ENCODE data around the gene RBBP4.
"Not testable (repeated sequence)": the region's sequence is repeated elsewhere in the genome, so short reads cannot be mapped to it uniquely, and the experiment has no call there.

RBBP4 gene
- total RNA-seq: 180 to 186 reads per million in 2 experiments

GRCh38 chr1:32650752-32651460 lies at the start of gene RBBP4:
TSS of gene RBBP4 (plus strand) at chr1:32651208. CDS start at chr1:32651307, 99 bp downstream.
- peak; percentile 95 for DNase-seq (ENCODE audit: low read depth)

DNA sequence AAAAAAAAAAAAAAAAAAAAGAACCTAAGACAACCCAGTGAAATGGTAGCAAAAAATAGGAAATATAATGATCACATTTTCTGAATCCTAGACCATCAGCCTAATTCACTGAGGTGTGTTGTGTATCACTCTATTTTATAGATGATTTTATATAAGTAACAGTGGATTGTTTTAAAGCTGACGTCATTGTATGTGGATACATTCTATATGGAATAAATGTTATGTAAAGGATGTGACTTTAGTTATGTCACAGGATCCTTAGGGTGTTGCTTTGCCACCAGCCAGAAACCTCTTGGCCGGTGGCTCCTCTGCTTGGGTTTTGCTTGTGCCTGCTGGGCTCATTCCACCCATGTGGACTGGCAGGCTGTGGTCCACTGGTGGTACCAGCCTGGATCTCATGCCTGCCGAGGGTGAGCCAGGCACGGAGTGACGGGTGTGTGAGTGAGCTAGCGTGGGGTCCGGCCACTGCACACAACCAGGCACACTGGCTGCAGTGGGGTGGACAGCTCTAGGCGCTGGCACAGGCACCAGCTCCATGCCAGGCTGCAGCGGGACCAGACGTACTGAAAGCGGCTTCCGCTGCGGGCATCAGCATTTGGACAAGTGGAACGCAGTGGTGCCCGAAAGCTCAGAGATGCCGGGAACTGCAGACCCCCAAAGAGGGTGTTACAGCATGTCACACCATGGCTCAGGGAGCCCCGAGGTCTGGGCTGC lies 45.1 kb upstream of the RBBP4 start:
- DNase-seq (ENCODE audit: low read depth): no peak

DNA sequence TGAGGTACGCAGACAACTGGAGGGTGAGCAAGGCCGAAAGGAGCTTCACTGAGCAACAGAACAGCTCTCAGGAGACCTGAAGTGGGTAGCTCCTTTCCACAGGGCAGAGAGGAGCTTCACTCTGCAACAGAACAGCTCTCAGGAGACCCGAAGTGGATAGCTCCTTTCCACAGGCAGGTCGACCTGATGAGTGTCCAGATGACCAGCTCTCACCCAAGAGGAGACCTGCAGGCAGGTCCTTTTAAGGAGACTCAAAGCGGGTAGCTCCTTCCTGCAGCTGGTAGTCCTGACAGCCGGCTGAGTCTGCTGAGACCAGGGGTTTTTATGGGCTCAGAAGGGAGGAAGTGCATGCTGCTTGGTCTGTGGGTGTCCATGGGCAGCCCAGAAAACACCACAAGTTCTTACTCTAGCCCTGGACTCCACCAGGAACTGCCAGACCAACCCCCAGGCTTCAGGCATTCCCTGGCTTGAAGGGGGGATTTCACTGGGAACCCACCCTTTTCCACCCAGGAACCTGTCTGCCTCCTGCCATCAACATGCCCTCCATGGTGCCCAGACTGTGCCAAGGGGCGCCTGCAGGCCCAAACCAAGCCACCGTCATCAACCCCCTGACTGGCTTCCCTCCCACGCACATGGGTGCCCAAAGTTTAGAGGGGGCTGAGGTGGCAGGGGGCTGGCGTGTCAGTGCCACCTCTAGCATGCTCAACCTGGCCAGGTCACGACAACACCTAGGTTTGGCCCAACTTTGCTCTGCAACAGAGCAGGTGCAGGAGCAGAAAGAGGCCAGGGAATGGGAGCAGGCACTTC lies 44.2 kb upstream of the RBBP4 start:
- no peak for DNase-seq (ENCODE audit: low read depth)

DNA sequence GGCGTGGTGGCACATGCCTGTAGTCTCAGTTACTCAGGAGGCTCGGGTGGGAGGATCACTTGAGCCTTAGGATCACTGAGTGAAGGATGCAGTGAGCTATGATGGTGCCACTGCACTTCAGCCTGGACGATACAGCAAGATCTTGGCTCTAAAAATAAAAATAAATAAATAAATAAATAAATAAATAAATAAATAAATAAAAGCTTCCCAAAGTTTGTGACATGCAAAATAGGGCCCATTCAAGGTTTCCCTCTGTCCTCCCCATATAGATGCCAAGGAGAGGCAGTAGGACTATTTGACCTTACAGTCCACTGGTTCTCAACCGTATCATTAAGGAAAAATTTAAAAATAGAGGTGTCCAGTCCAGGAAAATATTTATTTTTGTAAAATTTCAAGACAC lies 41.8 kb upstream of the RBBP4 start:
- no peak for DNase-seq (ENCODE audit: low read depth)

GRCh38 chr1:32611859-32612188 lies 39.2 kb upstream of the RBBP4 start:
- no peak for DNase-seq (ENCODE audit: low read depth)

GRCh38 chr1:32612189-32612881 lies 38.7 kb upstream of the RBBP4 start:
- peak; percentile 17 for DNase-seq (ENCODE audit: low read depth)

- no peak for DNase-seq (ENCODE audit: low read depth)
Observed at GRCh38 chr1:32613472-32613871, 37.5 kb upstream of the RBBP4 start.

DNA sequence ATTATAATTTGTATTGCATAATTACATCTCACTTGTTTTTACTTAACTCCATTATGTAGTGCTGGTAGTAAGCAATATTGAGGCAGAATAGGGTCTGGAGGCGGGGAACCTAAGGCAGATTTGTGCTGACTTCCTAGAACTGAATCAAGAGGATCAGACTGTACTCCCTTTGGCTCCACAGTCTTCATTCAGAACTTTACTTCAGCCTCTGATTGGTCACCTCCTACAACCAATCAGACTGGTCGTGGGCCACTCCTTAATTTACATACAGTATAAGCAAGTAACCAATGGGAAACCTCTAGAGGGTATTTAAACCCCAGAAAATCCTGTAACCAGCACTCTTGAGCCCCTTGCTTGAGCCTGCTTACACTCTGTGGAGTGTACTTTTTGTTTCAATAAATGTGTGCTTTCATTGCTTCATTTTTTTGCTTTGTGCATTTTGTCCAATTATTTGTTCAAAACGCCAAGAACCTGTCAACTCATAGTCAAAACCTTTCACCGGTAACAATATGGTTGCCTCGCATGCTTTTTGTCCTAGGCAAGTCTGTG lies 32.3 kb upstream of the RBBP4 start:
- no peak for DNase-seq (ENCODE audit: low read depth)

DNA sequence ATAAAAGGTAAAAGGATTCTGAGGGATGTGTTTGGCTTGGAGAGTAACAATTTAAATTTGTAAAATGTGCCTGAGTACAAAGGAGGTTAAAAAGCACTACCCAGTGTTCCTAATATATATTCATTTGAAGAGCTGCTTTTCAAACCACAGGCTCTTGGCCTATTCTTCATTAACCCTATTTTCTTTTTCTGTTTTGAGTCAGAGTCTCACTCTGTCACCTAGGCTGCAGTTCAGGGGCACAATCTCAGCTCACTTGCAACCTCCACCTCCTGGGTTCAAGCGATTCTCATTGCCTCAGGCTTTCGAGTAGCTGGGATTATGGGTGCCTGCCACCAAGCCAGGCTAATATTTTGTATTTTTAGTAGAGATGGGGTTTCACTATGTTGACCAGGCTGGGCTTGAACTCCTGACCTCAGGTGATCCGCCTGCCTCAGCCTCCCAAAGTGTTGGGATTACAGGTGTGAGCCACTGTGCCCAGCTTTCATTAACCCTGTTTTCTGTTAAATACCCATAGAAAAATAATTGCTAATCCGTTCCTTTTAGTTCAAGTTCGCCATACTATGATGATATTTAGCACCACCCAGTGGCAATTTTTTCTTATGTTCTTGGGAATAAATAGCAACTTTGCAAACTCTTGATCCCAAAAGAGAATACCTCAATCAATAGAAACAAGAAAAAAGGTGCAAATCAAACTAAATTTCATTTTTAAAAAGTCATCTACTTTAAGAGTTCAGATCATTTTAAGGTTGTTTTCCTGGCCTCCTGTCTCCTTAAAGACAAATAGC lies 31.1 kb upstream of the RBBP4 start:
- no peak for DNase-seq (ENCODE audit: low read depth)

GRCh38 chr1:32622205-32622604 lies 28.8 kb upstream of the RBBP4 start:
- no peak for DNase-seq (ENCODE audit: low read depth)

GRCh38 chr1:32622806-32623681 lies 28.0 kb upstream of the RBBP4 start:
- DNase-seq (ENCODE audit: low read depth): no peak

- DNase-seq (ENCODE audit: low read depth): no peak
Observed at GRCh38 chr1:32623775-32624174, 27.2 kb upstream of the RBBP4 start.

DNA sequence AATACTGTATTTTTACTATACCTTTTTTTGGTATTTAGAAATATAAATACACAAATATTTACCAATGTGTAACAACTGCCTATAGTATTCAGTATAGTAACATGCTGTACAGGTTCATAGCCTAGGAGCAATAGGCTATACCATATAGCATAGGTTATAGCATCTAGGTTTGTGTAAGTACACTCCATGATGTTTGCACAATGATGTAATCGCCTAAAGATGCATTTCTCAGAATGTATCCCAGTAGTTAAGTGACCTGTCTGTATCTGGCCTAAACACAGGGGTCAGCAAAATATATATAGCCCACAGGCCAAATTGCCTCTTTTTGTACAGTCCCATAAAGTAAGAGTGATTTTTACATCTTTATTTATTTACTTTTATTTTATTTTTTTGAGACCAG lies 24.8 kb upstream of the RBBP4 start:
- DNase-seq (ENCODE audit: low read depth): no peak

DNA sequence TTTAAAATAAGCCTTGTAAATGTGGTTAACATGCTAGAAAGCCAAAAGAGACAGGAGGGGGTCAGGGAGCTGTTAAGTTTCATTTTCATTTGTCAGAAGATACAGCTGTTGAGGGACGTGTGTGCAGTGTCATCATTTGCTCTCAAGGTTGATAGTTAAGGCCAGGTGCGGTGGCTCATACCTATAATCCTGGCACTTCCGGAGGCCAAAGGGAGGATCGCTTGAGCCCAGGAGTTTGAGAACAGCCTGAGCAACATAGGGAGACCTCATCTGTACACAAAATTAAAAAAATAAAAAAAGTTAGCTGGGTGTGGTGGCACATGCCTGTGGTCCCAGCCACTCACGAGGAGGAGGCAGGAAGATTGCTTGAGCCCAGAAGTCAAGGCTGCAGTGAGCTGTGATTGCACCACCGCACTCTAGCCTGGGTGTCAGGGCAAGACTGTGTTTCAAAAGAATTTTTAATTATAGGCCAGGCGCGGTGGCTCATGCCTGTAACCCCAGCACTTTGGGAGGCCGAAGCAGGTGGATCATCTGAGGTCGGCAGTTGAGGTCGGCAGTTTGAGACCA lies 23.3 kb upstream of the RBBP4 start:
- no peak for DNase-seq (ENCODE audit: low read depth)

DNA sequence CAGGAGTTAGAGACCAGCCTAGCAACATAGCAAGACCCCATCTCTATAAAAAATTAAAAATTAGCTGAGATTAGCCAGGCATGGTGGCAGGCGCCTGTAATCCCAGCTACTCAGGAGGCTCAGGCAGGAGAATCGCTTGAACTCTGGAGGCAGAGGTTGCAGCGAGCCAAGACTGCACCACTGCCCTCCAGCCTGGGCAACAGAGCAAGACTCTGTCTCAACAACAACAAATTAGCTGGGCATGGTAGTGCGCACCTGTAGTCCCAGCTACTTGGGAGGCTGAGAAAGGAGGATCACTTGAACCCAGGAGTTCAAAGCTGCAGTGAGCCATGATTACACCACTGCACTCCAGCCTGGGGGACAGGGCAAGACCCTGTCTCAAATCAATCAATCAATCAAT lies 20.8 kb upstream of the RBBP4 start:
- DNase-seq (ENCODE audit: low read depth): not testable (repeated sequence)

DNA sequence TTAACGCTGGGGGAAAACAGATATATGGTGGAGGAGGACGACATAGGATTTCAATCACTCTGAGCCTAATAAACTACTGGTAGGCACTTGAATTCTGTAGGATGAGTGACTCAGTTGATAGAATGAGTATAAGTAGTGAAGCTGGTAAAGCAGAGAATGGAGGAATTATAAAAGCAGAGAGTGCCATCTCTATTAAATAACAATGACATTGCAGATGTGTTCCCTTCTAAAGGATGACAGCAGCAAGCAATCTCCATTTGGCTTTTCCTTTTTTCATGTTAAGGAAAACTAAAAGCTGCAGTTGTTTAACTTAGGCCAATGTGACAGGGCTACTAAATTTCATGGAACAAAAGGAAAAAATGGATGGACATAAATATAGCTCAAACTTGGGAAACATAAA lies 18.2 kb upstream of the RBBP4 start:
- no peak for DNase-seq (ENCODE audit: low read depth)

DNA sequence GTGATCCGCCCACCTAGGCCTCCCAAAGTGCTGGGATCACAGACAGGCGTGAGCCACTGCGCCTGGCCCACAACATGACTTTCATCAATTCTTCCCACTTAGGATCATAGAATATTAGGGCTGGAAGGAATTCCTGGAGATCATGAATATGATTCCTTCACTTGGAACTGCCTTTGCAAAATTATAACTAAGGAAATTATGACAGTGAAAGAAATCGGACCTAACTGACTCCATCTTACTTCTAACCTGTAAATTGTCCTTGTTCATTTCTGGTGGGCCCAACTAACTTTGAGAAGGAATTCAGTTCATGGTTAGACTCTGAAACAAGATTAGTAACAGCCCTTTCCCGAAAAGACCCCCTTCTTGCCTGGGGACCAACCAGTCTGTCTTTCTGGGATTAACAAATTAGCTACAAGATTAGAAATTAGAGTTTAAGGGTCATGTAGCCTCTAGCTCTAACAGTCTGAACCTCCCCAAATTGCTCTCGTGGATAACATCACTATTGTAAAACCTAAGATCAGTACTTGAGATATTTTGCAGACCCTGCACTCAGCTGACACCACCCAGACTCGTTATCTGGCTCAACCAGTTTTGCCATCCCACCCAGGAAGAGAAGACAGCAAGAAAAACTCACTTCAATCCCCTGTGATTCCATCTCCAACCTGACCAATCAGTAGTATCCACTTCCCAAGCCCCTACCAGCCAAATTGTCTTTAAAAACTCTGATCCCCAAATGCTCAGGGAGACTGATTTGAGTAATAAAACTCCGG lies 15.3 kb upstream of the RBBP4 start:
- no peak for DNase-seq (ENCODE audit: low read depth)

- DNase-seq (ENCODE audit: low read depth): no peak
Observed at GRCh38 chr1:32636914-32637645, 13.9 kb upstream of the RBBP4 start.
